ENCODE results near the gene WDR33.

Gene WDR33

GRCh38 chr2:127664895-127665225, 146.1 kb downstream of the WDR33 start:
- no peak overlapping the region for H3K4me3 ChIP-seq (ENCODE audit: low read depth, low read length)
- H3K9me3 ChIP-seq: no peaks in the 10 kb centered on the region
- DNase-seq: no peak
- H3K27me3 ChIP-seq: peaks cover 18% of the 10 kb centered on the region
- no peaks in the 10 kb centered on the region for H3K4me1 ChIP-seq
- no peak for TF ChIP-seq CTCF (IDR thresholded peaks at IDR 0.05; ENCODE audit: low read depth, low read length)
- no peaks in the 10 kb centered on the region for H3K36me3 ChIP-seq

- peaks cover 18% of the 10 kb centered on the region for H3K27me3 ChIP-seq
- no peak for TF ChIP-seq CTCF (IDR thresholded peaks at IDR 0.05; ENCODE audit: low read depth, low read length)
- DNase-seq: no peak
- no peaks in the 10 kb centered on the region for H3K9me3 ChIP-seq
- H3K4me1 ChIP-seq: no peaks in the 10 kb centered on the region
- H3K36me3 ChIP-seq: no peaks in the 10 kb centered on the region
- H3K4me3 ChIP-seq (ENCODE audit: low read depth, low read length): no peak overlapping the region
These were observed 146.7 kb downstream of the WDR33 start for GRCh38 chr2:127664065-127664894.

- no peak for TF ChIP-seq CTCF (IDR thresholded peaks at IDR 0.05; ENCODE audit: low read depth, low read length)
- no peak for DNase-seq
- Histone ChIP-seq H3K4me3 (ENCODE audit: low read depth, low read length) (no peak overlapping the region), H3K4me1 (no peaks in the 10 kb centered on the region), H3K9me3 (no peaks in the 10 kb centered on the region), H3K36me3 (no peaks in the 10 kb centered on the region), H3K27me3 (peaks cover 18% of the 10 kb centered on the region)
These were observed 147.4 kb downstream of the WDR33 start for GRCh38 chr2:127663566-127664064.

- no peak for DNase-seq
- Histone ChIP-seq H3K4me1 (no peaks in the 10 kb centered on the region), H3K36me3 (no peaks in the 10 kb centered on the region), H3K27me3 (peaks cover 18% of the 10 kb centered on the region), H3K4me3 (ENCODE audit: low read depth, low read length) (no peak overlapping the region), H3K9me3 (no peaks in the 10 kb centered on the region)
- no peak for TF ChIP-seq CTCF (IDR thresholded peaks at IDR 0.05; ENCODE audit: low read depth, low read length)
These were observed 147.9 kb downstream of the WDR33 start for GRCh38 chr2:127662937-127663565.

- no peaks in the 10 kb centered on the region for H3K9me3 ChIP-seq
- no peak for TF ChIP-seq CTCF (IDR thresholded peaks at IDR 0.05; ENCODE audit: low read depth, low read length)
- DNase-seq: no peak
These were observed 148.9 kb downstream of the WDR33 start for GRCh38 chr2:127661949-127662510.

More at GRCh38 chr2:127661949-127662510, 148.9 kb downstream of the WDR33 start:
- Histone ChIP-seq H3K4me1 (no peaks in the 10 kb centered on the region), H3K36me3 (no peaks in the 10 kb centered on the region), H3K4me3 (ENCODE audit: low read depth, low read length) (no peak overlapping the region), H3K27me3 (peaks cover 18% of the 10 kb centered on the region)
